ENCODE results near the gene ERRFI1.

Gene ERRFI1

DNA sequence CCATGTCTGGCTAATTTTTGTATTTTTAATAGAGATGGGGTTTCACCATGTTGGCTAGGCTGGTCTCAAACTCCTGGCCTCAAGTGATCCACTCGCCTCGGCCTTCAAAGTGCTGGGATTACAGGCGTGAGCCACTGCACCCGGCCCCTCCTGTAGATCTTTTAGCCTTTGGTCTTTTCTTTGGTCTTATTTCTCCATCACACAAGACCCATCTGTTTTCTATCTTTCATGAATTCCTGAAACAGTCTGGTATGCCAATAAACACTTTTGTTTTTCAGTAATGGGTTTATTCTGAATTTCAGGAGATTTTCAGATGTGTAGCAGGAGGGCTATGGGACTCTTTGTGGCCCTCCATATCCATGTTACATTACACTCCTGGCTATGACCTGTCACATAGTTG is 23.2 kb downstream of the ERRFI1 start:
- DNase-seq (ENCODE audit: low read depth) = no peak

- DNase-seq (ENCODE audit: low read depth) = no peak
Measured at GRCh38 chr1:8002329-8002910, 23.7 kb downstream of the ERRFI1 start.

DNA sequence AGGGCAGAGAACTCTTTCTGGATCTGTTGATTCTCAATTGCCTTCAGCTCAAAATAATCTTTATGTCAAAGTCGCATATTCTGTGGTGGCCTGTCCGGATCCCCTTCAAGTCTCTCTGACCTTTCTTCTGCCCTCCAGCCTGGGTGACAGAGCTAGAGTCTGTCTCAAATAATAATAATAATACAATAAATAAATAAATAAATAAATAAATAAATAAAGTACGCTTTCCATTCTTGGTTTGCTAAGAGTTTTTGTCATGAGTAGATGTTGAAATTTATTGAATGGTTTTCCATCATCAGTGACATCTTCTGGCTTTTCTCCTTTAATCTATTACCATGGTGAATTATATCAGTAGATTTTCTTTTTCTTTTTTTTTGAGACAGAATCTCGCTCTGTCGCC is 30.7 kb downstream of the ERRFI1 start:
- DNase-seq (ENCODE audit: low read depth) = no peak

- no peak for DNase-seq (ENCODE audit: low read depth)
Measured at GRCh38 chr1:7994827-7995226, 31.3 kb downstream of the ERRFI1 start.

- no peak for DNase-seq (ENCODE audit: low read depth)
Measured at GRCh38 chr1:7993593-7994479, 32.3 kb downstream of the ERRFI1 start.

DNA sequence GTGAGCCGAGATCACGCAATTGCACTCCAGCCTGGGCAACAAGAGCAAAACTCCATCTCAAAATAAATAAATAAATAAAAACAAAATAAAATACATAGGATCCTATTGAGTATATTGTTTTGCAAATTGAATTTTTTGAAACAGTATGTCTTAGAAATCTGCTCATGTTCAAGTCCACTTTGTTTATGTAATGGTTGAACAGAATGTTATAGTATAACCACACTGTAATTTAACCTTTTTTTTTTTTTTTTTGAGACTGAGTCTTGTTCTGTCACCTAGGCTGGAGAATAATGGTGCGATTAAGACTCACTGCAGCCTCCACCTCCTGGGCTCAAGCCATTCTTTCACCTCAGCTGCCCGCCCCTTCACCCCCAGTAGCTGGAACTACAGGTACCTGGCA is 33.2 kb downstream of the ERRFI1 start:
- DNase-seq (ENCODE audit: low read depth) = no peak

- DNase-seq (ENCODE audit: low read depth) = no peak
Measured at GRCh38 chr1:7991504-7992440, 34.3 kb downstream of the ERRFI1 start.

GRCh38 chr1:7989762-7990428 is 36.2 kb downstream of the ERRFI1 start:
- no peak for DNase-seq (ENCODE audit: low read depth)

- no peak for DNase-seq (ENCODE audit: low read depth)
Measured at GRCh38 chr1:7988576-7988975, 37.5 kb downstream of the ERRFI1 start.

DNA sequence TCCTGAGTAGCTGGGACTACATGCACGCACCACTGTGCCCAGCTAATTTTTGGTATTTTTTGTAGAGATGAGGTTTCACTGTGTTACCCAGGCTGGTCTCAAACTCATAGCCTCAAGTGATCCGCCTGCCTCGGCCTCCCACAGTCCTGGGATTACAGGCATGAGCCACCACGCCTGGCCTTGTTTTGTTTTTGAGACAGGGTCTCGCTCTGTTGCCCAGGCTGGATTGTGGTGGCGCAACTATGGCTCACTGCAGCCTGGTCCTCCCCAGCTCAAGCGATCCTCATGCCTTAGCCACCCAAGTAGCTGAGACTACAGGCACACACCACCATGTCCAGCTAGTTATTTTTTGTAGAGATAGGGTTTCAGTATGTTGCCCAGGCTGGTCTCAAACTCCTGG is 38.6 kb downstream of the ERRFI1 start:
- no peak for DNase-seq (ENCODE audit: low read depth)

- DNase-seq (ENCODE audit: low read depth) = no peak
Measured at GRCh38 chr1:7985851-7986612, 40.1 kb downstream of the ERRFI1 start.

DNA sequence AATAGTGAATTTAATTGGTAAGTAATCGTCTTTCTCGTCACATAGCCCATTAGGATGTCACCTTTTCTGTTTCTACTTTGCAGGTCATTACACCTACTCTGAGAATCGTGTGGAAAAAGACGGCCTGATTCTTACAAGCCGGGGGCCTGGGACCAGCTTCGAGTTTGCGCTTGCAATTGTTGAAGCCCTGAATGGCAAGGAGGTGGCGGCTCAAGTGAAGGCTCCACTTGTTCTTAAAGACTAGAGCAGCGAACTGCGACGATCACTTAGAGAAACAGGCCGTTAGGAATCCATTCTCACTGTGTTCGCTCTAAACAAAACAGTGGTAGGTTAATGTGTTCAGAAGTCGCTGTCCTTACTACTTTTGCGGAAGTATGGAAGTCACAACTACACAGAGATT is 41.3 kb downstream of the ERRFI1 start:
- no peak for DNase-seq (ENCODE audit: low read depth)

GRCh38 chr1:7983086-7983778 is 42.9 kb downstream of the ERRFI1 start:
- DNase-seq (ENCODE audit: low read depth) = no peak

DNA sequence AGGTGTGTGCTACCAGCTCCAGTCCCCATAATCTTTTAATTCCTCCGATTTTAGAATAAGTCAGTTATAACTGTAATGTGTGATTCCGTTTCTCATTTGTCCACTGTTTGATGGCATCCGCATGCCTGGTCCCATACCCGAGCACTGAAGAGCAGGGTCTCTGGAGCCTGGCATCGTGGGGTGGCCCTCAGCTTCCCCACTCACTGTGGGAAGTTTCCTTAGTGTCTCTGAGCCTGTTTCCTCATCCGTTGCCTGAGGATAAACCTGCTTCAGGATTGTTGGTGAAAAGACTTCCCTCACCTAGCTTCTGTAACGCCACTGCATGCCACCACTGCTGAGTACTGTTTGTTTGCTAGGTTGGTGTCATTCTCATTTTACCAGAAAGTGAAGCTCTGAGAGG is 45.1 kb downstream of the ERRFI1 start:
- no peak for DNase-seq (ENCODE audit: low read depth)

GRCh38 chr1:7975212-7975865 is 50.8 kb downstream of the ERRFI1 start:
- DNase-seq (ENCODE audit: low read depth) = no peak

DNA sequence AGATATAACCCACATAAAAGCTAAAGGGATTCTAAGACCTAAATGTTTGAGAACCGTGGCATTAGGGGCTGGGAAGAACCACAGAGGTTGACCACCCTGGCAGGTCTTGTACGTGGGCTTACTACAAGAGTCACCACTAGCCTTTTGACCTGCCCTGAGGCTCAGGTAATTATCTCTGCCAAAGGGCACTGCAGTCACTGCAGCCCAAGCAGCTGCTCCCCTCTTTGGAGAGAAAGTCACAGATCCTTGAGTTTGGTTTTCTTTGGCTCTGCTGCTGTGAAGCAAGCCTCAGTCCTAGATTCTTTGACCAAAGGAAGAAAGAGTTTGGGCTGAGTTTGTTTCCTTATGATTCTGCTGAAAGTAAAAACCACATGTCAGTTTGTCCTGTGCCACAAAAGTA is 53.0 kb downstream of the ERRFI1 start:
- DNase-seq (ENCODE audit: low read depth) = no peak

- no peak for DNase-seq (ENCODE audit: low read depth)
Measured at GRCh38 chr1:7972285-7972684, 53.8 kb downstream of the ERRFI1 start.

GRCh38 chr1:7971024-7971423 is 55.1 kb downstream of the ERRFI1 start:
- DNase-seq (ENCODE audit: low read depth) = no peak

DNA sequence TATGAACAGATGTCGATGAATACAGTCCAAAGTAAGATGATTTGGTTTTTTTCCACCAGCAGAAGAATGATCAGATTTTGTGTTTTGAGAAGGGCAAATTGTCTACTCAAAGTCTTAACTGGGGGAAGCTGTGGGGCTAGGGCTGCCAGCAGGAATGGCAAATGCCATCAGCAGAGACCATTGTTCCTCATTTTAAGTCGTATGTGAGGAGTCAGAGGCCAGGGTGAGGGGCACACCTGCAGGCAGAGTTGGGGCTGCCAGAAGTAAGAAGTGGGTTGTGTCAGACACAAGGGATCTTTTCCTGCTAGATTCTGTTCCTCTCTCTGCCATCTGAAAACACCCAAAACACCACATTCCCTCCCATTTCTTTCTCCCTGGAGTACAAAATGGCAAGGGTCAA is 55.9 kb downstream of the ERRFI1 start:
- DNase-seq (ENCODE audit: low read depth) = no peak

DNA sequence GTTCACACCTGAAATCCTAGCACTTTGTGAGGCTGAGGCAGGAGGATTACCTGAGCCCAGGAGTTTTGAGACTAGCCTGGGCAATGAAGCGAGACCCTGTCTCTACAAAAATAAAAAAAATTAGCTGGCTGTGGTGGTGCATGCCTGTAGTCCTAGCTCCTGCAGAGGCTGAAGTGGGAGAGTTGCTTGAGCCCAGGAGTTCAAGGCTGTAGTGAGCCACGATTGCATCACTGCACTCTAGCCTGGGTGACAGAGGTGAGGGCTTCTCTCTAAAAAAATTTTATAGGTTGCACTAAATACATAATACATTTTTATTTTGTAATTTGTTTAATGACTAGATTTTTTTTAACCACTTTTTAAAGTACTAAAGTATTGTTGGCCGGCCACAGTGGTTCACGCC is 58.5 kb downstream of the ERRFI1 start:
- DNase-seq (ENCODE audit: low read depth) = no peak

Measured in stimulated activated CD8-positive, alpha-beta memory T cell treated with anti-CD3 and anti-CD28 coated beads, Interleukin-12 subunit alpha, Interleukin-12 subunit beta, amount 100 ng/mL, for 4 hours (primary cell).